HepG2 (cell line): ENCODE measurements around the gene PASK. TPM values are rescaled to one million over a fixed set of nuclear protein-coding genes. Genes with fewer than 3 reads are reported as not detected.

Experiments used
- ATAC-seq: fragments of 200-7000 bp; cut with Tn5 transposase; 3 replicates; pipeline ENCODE4 v1.9.1; 2020; ENCODE audit warnings: mild to moderate bottlenecking, moderate library complexity
- BruUV-seq: library from RNA; stranded (reverse); fragments of 400-500 nt; replicated peaks from 2 replicates; lab custom pipeline; 2021; lab: Mats Ljungman, UMichigan
- CTCF ChIA-PET: fragments of 300-600 bp; formaldehyde crosslinking; extraction: SDS; loops from one replicate; lab custom pipeline; 2021; ENCODE audit warnings: low total read pairs, inconsistent platforms, low intra/inter-chr PET ratio; lab: Yijun Ruan, JAX
- POLR2A ChIA-PET: fragments of 350-600 bp; sonication (Branson Sonifier 250); formaldehyde crosslinking; loops from one replicate; lab custom pipeline; 2020; ENCODE audit warnings: antibody characterized with exemption, inconsistent platforms; lab: Yijun Ruan, JAX
- DNase-seq: peaks from one replicate; pipeline ENCODE4 v3.0.0-alpha.2; 2015; ENCODE audit warnings: low spot score
- FAIRE-seq: peaks from 3 replicates; lab custom pipeline; 2011; peaks lifted over from hg19 to GRCh38; lab: Jason Lieb, UNC
- H2AFZ ChIP-seq: one replicate; pipeline ENCODE4 v1.6.1; 2011; ENCODE audit warnings: low read length, inconsistent platforms
- H3K27ac ChIP-seq: fragments of 300-600 bp; 3 replicates; pipeline ENCODE4 v1.8.0; 2011; ENCODE audit warnings: mixed run types, mild to moderate bottlenecking, mixed read lengths, low read length, inconsistent platforms; ENCODE audit not compliant: insufficient read depth; ENCODE audit errors: extremely low read length
- H3K27me3 ChIP-seq, 2 experiments: fragments of 200-600 bp in 1 of 2; 2 replicates in 1 of 2; 3 replicates in 1 of 2; pipeline versions ENCODE4 v1.6.0 to v1.8.0; 2011; ENCODE audit warnings: low read length in 2 of 2, mild to moderate bottlenecking in 2 of 2, moderate library complexity in 2 of 2, inconsistent platforms in 1 of 2; ENCODE audit not compliant: insufficient read depth in 2 of 2, control insufficient read depth in 1 of 2
- H3K36me3 ChIP-seq, 2 experiments: fragments of 200-600 bp in 1 of 2; replicated peaks in 1 of 2; 2 replicates in 1 of 2; 3 replicates in 1 of 2; pipeline versions ENCODE4 v1.5.1 to v1.8.0; 2011; ENCODE audit warnings: low read length in 2 of 2, inconsistent platforms in 1 of 2; ENCODE audit not compliant: insufficient read depth in 2 of 2, control insufficient read depth in 1 of 2
- H3K4me1 ChIP-seq: 2 replicates; pipeline ENCODE4 v1.5.1; 2012; ENCODE audit warnings: low read length, inconsistent platforms; ENCODE audit not compliant: insufficient read depth
- H3K4me2 ChIP-seq: 2 replicates; pipeline ENCODE4 v1.6.0; 2011; ENCODE audit warnings: low read depth, low read length, inconsistent platforms
- H3K4me3 ChIP-seq, 3 experiments: fragments of 200-600 bp in 1 of 3; sonication (generic), shearing (Covaris generic) in 1 of 3; replicated peaks in 1 of 3; 2 replicates each; pipeline ENCODE4 v1.5.1; 2011 to 2016; ENCODE audit warnings: low read length in 3 of 3, inconsistent platforms in 2 of 3, low read depth in 2 of 3, mild to moderate bottlenecking in 2 of 3, control low read depth in 1 of 3, mixed read lengths in 1 of 3; ENCODE audit not compliant: insufficient read depth in 1 of 3
- H3K79me2 ChIP-seq: one replicate; pipeline ENCODE4 v1.6.1; 2011; ENCODE audit warnings: low read length, inconsistent platforms; ENCODE audit not compliant: insufficient read depth
- H3K9ac ChIP-seq: 2 replicates; pipeline ENCODE4 v1.6.0; 2011; ENCODE audit warnings: mild to moderate bottlenecking, low read depth, low read length, inconsistent platforms; ENCODE audit not compliant: insufficient read depth
- H3K9me3 ChIP-seq: 2 replicates; pipeline ENCODE4 v1.5.1; 2012; ENCODE audit warnings: mild to moderate bottlenecking, low read length
- H4K20me1 ChIP-seq: 2 replicates; pipeline ENCODE4 v1.6.0; 2011; ENCODE audit warnings: inconsistent platforms, mild to moderate bottlenecking, low read length, moderate library complexity; ENCODE audit not compliant: insufficient read depth
- BCL6 ChIP-seq: IDR thresholded peaks from 2 replicates; pipeline ENCODE4 v1.6.1; 2016; ENCODE audit warnings: missing genetic modification reagents, missing compliant biosample characterization
- CEBPB ChIP-seq: IDR thresholded peaks from 2 replicates; pipeline ENCODE4 v1.6.1; 2011; ENCODE audit warnings: low read depth, low read length, improper control_type of control experiment, borderline replicate concordance
- DNMT1 ChIP-seq: sonication (generic); formaldehyde crosslinking; IDR thresholded peaks from 2 replicates; pipeline ENCODE4 v1.5.1; 2020; ENCODE audit warnings: mild to moderate bottlenecking, missing genetic modification reagents
- HINFP ChIP-seq: sonication (generic); formaldehyde crosslinking; IDR thresholded peaks from 2 replicates; pipeline ENCODE4 v1.4.0; 2020; ENCODE audit warnings: low read depth, mild to moderate bottlenecking, missing genetic modification reagents
- HIVEP1 ChIP-seq: sonication (generic); formaldehyde crosslinking; IDR thresholded peaks from 2 replicates; pipeline ENCODE4 v1.4.0; 2020; ENCODE audit warnings: mild to moderate bottlenecking, missing genetic modification reagents
- HNF1B ChIP-seq: sonication (generic); formaldehyde crosslinking; IDR thresholded peaks from 2 replicates; pipeline ENCODE4 v1.5.1; 2020; ENCODE audit warnings: mild to moderate bottlenecking, moderate library complexity, missing genetic modification reagents
- LRRFIP1 ChIP-seq: sonication (generic); formaldehyde crosslinking; conservative IDR thresholded peaks from 2 replicates; pipeline ENCODE4 v1.4.0; 2020; ENCODE audit warnings: missing genetic modification reagents
- MYNN ChIP-seq: sonication (generic); formaldehyde crosslinking; IDR thresholded peaks from 2 replicates; pipeline ENCODE4 v1.4.0; 2020; ENCODE audit warnings: mild to moderate bottlenecking, low read depth, missing genetic modification reagents
- ONECUT2 ChIP-seq: sonication (generic); formaldehyde crosslinking; IDR thresholded peaks from 2 replicates; pipeline ENCODE4 v1.4.0; 2020; ENCODE audit warnings: missing genetic modification reagents
- RFXAP ChIP-seq: sonication (generic); formaldehyde crosslinking; IDR thresholded peaks from 2 replicates; pipeline ENCODE4 v1.4.0; 2020; ENCODE audit warnings: missing genetic modification reagents, borderline replicate concordance
- SYNCRIP ChIP-seq: fragments of 200-400 bp; formaldehyde crosslinking; IDR thresholded peaks from 2 replicates; pipeline ENCODE4 v1.6.1; 2018; ENCODE audit warnings: mild to moderate bottlenecking, low read depth, low read length; ENCODE audit not compliant: insufficient read depth
- ZBTB34 ChIP-seq: sonication (generic); formaldehyde crosslinking; IDR thresholded peaks from 2 replicates; pipeline ENCODE4 v1.8.0; 2022; ENCODE audit warnings: mild to moderate bottlenecking, missing genetic modification reagents
- ZKSCAN1 ChIP-seq: fragments of 150-350 bp; IDR thresholded peaks from 2 replicates; pipeline ENCODE4 v1.6.1; 2014; ENCODE audit warnings: low read length
- ZNF577 ChIP-seq: sonication (generic); formaldehyde crosslinking; IDR thresholded peaks from 2 replicates; pipeline ENCODE4 v1.4.0; 2020; ENCODE audit warnings: mild to moderate bottlenecking, low read depth, missing genetic modification reagents, borderline replicate concordance
- ZNF678 ChIP-seq: sonication (generic); formaldehyde crosslinking; IDR thresholded peaks from 2 replicates; pipeline ENCODE4 v1.4.0; 2020; ENCODE audit warnings: mild to moderate bottlenecking, missing genetic modification reagents
- ZNF773 ChIP-seq: sonication (generic); formaldehyde crosslinking; IDR thresholded peaks from 2 replicates; pipeline ENCODE4 v1.4.0; 2020; ENCODE audit warnings: missing genetic modification reagents, borderline replicate concordance
- WGBS: methylation state at CpG from one replicate; pipeline ENCODE4 v1.1.6; 2017; ENCODE audit warnings: low lambda C conversion rate; 5-methylcytosine and 5-hydroxymethylcytosine counted together
- in situ Hi-C: cut with HindIII; loops from 2 replicates; pipeline ENCODE4 v1.10.0; 2017; ENCODE audit warnings: low pct_unique_long_range_greater_than_20kb; ENCODE audit not compliant: extremely low pct_ligation_motif_present
- intact Hi-C: fragments of 100-400 bp; cut with micrococcal nuclease; formaldehyde crosslinking; loops from one replicate; pipeline ENCODE4 v1.10.0; 2022; ENCODE audit not compliant: unreplicated experiment
- polyA plus RNA-seq, 8 experiments: library from polyadenylated mRNA; depleted of rRNA in 3 of 8; stranded (reverse) in 7 of 8; unstranded in 1 of 8; fragments of >200 nt; fragmentation: Illumina TruSeq in 4 of 8; extraction: Trizol in 4 of 8; gene quantifications; 2 replicates each; pipeline versions ENCODE4 v1.2.1 to v1.2.3, GENCODE V29; 2011 to 2016; ENCODE audit warnings: low read depth in 4 of 8, missing spikeins in 1 of 8, mixed read lengths in 1 of 8; ENCODE audit not compliant: insufficient read depth in 1 of 8
- total RNA-seq, 5 experiments: library from RNA; depleted of rRNA; stranded (reverse); fragments of >200 nt; fragmentation: Illumina TruSeq; extraction: Trizol; gene quantifications; 2 replicates each; pipeline ENCODE4 v1.2.3, GENCODE V29; 2016; ENCODE audit warnings: low read depth in 1 of 5

Gene PASK
- total and polyA plus RNA-seq, 2 of the 13 experiments (the other 11 are each of a cell fraction or from before 2014, with no cell fraction given), result 6.9 to 17.0 TPM

- TF ChIP-seq HINFP (CRISPR knock-in tag) (no peak), RFXAP (no peak), LRRFIP1 (CRISPR knock-in tag) (no peak), ZNF773 (CRISPR knock-in tag) (no peak), HNF1B (no peak), ZKSCAN1 (no peak), ZNF577 (CRISPR knock-in tag) (no peak)
Observed at GRCh38 chr2:241155936-241156335, 6.7 kb upstream of the PASK start (continued).

- intact Hi-C loops, result no loop called here
- 97% methylated on average over 4 of the region's 4 CpGs for WGBS
- TF ChIP-seq MYNN (CRISPR knock-in tag) (no peak), SYNCRIP (no peak), BCL6 (no peak), ZBTB34 (no peak), ZNF678 (CRISPR knock-in tag) (no peak), ONECUT2 (no peak), DNMT1 (CRISPR knock-in tag) (no peak), CEBPB (no peak), HIVEP1 (CRISPR knock-in tag) (no peak)
Observed at GRCh38 chr2:241154915-241155314, 5.6 kb upstream of the PASK start.

More at GRCh38 chr2:241154915-241155314, 5.6 kb upstream of the PASK start:
- FAIRE-seq (peak; percentile 4), ATAC-seq (no peak), DNase-seq (no peak)
- Histone ChIP-seq H2AFZ (no peak overlapping the region), H3K27ac (no peak overlapping the region), H3K27me3 (no peaks in the 10 kb centered on the region; a peak in 1 of 5 replicates), H3K4me2 (no peak overlapping the region), H3K79me2 (peaks cover 13% of the 10 kb centered on the region), H3K9me3 (no peaks in the 10 kb centered on the region), H4K20me1 (no peaks in the 10 kb centered on the region), H3K9ac (no peak overlapping the region), H3K4me3 (no peak overlapping the region), H3K36me3 (peaks cover 13 to 38% of the 10 kb centered on the region in 2 experiments), H3K4me1 (peaks cover 13% of the 10 kb centered on the region)
- in situ Hi-C loops, result no loop called here
- no TSS peak for BruUV-seq
- POLR2A ChIA-PET, result no interaction called here
- CTCF ChIA-PET, result no interaction called here
